HG03135 (cell line): Measurements from ENCODE around the gene NELFB.

Experiments
- ATAC-seq: cut with Tn5 transposase; IDR thresholded peaks from one replicate; pipeline ENCODE4 v1.9.1; 2021; ENCODE audit warnings: mild to moderate bottlenecking, moderate library complexity; ENCODE audit not compliant: unreplicated experiment

Gene NELFB

GRCh38 chr9:137279741-137280473 lies 24.8 kb downstream of the NELFB start:
- no peak for ATAC-seq

DNA sequence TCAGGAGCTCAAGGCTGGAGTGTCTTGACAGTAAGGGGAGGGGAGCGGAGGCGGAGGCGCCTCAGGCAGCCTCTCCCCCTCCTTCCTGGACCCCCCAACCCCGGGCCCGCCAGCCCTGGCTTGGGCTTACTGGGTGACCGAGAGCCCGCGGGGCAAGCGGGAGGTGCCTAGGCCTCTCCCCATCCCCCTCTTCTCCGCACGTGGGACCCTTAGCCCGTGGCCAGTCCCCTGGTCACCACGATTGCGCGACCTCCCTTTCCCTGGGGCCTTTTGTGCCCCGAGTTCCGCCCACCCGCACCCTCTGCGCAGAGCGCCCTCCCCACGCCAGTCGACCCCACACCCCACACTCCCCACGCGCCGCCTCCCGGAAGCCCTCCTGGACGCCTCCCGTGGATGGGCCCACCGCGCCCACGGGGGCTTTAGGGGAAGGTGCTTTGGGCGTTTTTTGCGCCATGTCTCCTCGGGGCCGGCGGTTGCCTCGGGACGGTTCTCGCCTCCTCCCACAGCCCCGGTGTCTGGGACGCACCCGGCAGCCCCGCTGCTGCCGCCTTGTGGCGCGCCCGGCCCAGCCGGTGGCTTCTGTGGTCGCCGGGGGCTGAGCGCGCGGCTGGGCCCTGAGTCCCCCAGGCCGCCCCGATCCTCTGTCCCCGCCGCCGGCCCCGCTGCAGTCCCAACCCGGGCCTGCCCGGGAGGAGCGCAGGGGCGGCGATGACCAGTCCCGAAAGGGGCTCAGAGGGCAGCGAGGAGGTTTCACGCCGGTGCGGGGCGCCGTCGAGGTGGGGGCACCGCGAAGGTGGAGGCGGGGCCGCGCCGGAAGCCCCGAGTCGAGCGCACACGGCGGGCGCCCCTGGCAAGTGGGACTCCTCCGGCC lies 25.6 kb downstream of the NELFB start:
- ATAC-seq = no peak

- no peak for ATAC-seq
These were observed 26.4 kb downstream of the NELFB start for GRCh38 chr9:137281345-137282116.

GRCh38 chr9:137286975-137287383 lies 31.9 kb downstream of the NELFB start:
- ATAC-seq = peak; percentile 26

DNA sequence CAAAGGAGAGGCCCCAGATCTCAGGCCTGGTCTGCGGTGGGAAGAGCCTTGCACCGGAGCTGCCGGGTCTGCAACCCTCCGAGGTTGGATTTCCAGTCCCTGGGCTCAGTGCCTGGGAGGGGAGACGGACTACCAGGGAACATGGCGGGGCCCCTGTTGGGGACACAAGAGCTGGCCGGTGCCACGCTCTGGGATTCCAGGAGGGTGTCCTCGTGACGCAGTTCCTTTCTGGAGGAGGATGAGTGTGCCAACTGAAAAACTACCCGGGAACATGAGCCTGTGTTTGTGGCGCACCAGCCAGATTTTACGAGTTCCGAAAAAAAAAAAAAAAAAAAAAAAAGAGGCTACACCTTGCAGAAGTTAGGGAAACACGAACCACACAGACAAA lies 38.0 kb downstream of the NELFB start:
- no peak for ATAC-seq

DNA sequence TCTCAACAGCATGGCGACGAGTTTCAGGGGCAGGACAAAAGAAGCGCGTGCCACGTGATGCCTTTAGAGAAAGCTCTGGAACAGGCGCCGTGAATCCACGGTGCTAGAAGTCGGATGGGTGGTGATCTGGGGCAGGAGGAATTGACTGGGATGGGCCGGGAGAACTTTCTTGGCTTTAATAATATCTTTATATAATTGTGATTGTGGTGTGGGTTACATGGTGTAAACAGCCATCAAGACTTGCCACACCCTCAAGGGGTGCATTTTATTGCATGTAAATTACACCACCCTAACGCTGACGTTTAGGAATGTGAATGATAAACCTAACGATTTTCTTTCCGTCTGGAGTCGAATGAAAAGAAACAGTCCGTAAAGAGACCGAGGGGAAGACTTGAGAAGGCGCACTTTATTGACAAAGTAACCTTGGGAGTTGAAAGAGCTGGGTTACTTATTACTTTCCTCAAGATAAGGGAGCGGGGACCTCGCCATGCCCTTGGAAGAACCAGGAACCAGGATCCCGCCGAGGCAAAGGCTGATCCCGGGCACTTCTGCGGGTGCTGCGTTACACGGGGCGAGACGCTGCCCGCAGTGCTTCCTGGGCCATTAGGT lies 38.5 kb downstream of the NELFB start:
- no peak for ATAC-seq

DNA sequence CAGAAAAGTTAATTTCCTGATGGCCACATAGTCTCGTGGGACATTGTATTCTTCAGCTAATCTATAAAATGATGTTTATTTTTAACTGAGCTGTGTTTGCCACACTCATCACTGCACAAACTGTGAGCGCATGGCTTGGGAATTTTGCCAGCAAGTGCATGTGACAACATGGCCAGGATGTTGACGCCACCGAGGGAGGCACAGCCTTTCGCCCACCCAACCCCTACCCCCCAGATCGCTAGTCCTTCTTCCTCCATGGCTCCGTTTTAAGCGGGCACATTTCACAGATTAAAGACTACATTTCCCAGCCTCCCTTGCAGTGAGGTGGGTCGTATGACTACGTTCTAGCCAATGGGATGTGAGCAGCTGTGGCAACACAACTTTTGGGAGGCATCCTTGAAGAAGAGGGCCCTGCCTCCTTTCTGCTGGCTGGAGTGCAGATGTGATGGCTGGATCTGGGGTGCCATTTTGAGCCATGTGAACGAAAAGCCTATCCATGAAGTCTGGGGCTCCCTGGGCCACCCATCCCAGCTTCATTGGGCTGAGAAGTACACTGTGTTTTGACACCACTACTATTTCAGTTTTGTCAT lies 39.1 kb downstream of the NELFB start:
- ATAC-seq = no peak

DNA sequence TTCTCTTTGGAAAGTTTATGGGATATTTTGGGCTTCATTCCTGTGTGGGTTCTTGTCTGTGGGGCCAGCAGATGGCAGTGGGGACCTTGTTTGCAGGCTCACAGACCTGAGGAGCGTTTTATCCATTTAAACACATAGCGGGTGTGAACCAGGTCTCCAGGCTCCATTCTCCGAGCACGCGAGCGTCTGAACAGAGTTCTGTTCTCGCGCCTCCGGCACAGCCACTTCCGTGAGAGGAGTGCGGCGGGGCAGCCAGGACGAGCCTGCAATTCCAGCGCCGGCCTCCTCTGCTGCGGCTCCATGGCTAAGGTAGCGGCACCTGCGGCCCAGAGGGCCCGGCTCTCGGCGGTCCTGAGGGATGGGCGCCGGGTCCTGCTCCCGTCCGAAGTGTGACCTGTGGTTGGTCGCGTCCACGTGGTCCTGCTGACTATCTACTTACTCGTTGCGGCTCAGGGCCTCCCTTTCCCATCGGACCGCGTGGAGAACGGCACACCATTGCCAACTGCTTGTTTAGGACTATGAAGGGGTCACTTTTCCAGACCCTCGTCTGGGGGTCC lies 39.6 kb downstream of the NELFB start:
- no peak for ATAC-seq

GRCh38 chr9:137295238-137295811 lies 40.2 kb downstream of the NELFB start:
- ATAC-seq = no peak

DNA sequence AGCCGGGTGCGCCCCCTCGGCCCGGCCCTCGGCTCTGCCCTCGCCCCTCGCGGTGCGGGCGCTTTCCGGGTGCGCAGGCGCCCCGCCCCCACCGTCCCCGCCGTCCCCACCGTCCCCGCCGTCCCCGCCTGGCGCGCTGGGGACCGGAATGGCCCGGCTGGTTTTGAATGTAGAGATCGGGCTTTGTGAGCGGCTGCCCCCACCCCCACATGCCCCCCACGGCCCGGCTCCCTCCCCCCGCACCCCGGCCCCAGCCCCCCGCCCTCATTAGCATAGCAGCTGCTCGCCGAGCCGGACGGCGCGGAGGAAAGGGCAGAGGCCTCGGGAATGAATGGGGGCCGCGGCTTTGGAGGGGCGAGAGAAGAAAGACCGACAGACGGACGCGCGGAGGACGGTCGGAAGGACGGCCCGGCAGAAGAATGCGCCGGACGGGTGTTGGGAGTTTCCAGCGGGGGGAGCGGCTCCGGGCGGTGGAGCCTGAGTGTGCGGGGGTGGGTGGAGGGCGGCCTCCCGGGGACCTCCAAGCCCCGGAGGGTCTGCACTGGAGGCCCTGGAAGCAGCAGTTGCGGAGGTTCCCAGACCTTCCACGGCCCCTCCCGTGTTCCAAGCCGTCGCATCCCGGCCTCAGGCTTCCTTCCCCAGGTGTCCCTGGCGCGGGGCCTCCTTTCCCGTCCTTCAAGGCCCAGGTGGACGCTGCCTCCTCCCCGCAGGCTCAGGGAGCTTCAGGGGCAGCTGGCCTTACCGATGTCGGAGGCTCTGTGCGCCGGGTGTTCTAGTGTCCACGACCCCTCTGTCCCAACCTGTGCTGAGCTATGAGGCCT lies 40.9 kb downstream of the NELFB start:
- no peak for ATAC-seq

- ATAC-seq = no peak
These were observed 41.8 kb downstream of the NELFB start for GRCh38 chr9:137296670-137297664.

GRCh38 chr9:137297966-137298365 lies 42.8 kb downstream of the NELFB start:
- ATAC-seq = no peak

- ATAC-seq = no peak
These were observed 43.5 kb downstream of the NELFB start for GRCh38 chr9:137298401-137299202.

DNA sequence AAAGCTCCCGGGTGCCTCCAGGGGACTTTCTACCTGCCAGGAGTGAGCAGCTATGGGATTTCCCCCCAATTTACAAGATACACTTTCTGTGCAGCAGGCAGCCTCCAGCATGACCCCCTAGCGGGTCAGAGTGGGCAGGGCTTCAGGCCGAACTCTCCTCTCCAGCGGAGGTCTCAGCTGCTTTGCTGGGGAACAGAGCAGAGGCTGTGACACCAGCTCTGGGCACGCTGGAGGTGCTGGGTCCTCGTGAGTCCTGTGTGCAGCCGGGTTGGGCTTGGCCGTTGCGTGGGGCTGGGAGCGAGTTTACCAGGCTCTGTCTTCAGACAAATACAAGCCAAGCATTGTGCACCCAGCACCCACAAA lies 44.1 kb downstream of the NELFB start:
- ATAC-seq = no peak

- no peak for ATAC-seq
These were observed 44.8 kb downstream of the NELFB start for GRCh38 chr9:137299938-137300337.

GRCh38 chr9:137300567-137301080 lies 45.5 kb downstream of the NELFB start:
- no peak for ATAC-seq
